Pancreas (tissue), 10 donors: ENCODE results near the gene CD226. TPM values are rescaled to one million over a fixed set of nuclear protein-coding genes. Genes with fewer than 3 reads are reported as not detected.
"Not testable (repeated sequence)": the region's sequence is repeated elsewhere in the genome, so short reads cannot be mapped to it uniquely, and the experiment has no call there.

Source experiments
- ATAC-seq, 4 donors: fragments of 200-7000 bp; cut with Tn5 transposase; one replicate each; pipeline versions ENCODE4 v1.8.0 to v1.9.1; 2020; ENCODE audit warnings: mild to moderate bottlenecking in 4 of 4, moderate library complexity in 4 of 4
- DNase-seq, 6 donors: peaks; one replicate each; pipeline ENCODE4 v3.0.0-alpha.2; 2020
- FAIRE-seq: peaks from 2 replicates; lab custom pipeline; 2012; peaks lifted over from hg19 to GRCh38; lab: Jason Lieb, UNC
- H3K27ac ChIP-seq, 4 donors: fragments of 200-600 bp; sonication (generic); 1 replicate in 3 of 4; 2 replicates in 1 of 4; pipeline versions ENCODE4 v1.5.0 to v1.8.0; 2020
- H3K27me3 ChIP-seq, 4 donors: fragments of 200-600 bp; one replicate each; pipeline ENCODE4 v1.8.0; 2021
- H3K36me3 ChIP-seq, 3 donors: fragments of 200-600 bp; sonication (generic) in 1 of 3; one replicate each; pipeline versions ENCODE4 v1.5.0 to v1.8.0; 2020 to 2021
- H3K4me1 ChIP-seq, 3 donors: fragments of 200-600 bp; one replicate each; pipeline ENCODE4 v1.8.0; 2021
- H3K4me3 ChIP-seq, 4 donors: fragments of 200-600 bp; sonication (generic) in 2 of 4; one replicate each; pipeline versions ENCODE4 v1.5.0 to v1.8.0; 2020 to 2021
- H3K9me3 ChIP-seq, 4 donors: fragments of 200-600 bp; one replicate each; pipeline ENCODE4 v1.8.0; 2021
- CTCF ChIP-seq, 4 donors: fragments of 200-600 bp; sonication (generic) in 3 of 4; IDR thresholded peaks; one replicate each; pipeline versions ENCODE4 v1.5.0 to v1.8.0; 2021; ENCODE audit warnings: antibody characterized with exemption in 4 of 4
- WGBS, 2 donors: extraction: QIAGEN DNeasy Blood & Tissue Kit; methylation state at CpG; one replicate each; pipeline ENCODE4 v1.1.7; 2013; 5-methylcytosine and 5-hydroxymethylcytosine counted together
- intact Hi-C, 3 donors: fragments of 100-400 bp; cut with DNase I; formaldehyde crosslinking; loops; one replicate each; pipeline versions ENCODE4 v1.11.1 to v1.14.2; 2022
- polyA plus RNA-seq, 2 donors: library from polyadenylated mRNA; stranded (reverse); fragments of 200-250 nt; gene quantifications; one replicate each; pipeline ENCODE4 v1.2.3, GENCODE V29; 2013
- total RNA-seq, 6 donors: library from RNA; stranded (reverse); fragmentation: NEBNext Ultra II Directional in 4 of 6; extraction: Animal tissue kit (Norgen Biotek cat#: 25700) in 4 of 6; gene quantifications; one replicate each; pipeline versions ENCODE4 v1.2.1 to v1.2.4, GENCODE V29; 2021 to 2023
- donor health status: healthy with polysubstance abuse.
- donor health status: DM: no; HTN: no; CAD: no; lungs with moderate emphysema.
- donor health status: DM: no; HTN: no; CAD: no.
- donor health status: control.
- donor health status: control.
- donor health status: Bipolar disorder and iron deficiency.
- donor health status: DM: yes; HTN: yes; CAD: no.
- donor health status: DM: no; HTN: no; CAD: no.
- donor health status: DM: no; HTN: no; CAD: no.
- donor health status: DM: yes; HTN: yes; CAD: no.

Gene CD226
- total and polyA plus RNA-seq, 8 donors = 0.07 to 1.1 (median 0.38) TPM

DNA sequence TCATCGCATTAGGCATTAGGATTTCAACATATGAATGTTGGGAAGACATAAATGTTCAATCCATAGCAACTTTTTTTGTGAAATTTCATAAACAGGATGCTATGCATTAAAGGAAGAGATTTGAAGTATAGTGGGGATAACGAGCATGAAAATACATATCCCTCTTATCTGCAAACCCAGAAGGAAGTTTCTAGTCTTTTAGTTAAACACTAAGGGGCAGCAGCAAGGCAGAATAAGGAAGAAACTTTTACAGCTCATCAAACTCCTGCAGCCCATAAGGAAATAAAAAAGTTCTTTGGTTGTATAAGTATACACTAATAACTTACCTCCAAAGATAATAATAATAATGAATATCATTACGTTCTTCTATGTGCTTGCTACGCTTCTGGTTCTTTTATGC lies 81.5 kb downstream of the CD226 start:
- no peak overlapping the region for H3K4me3 ChIP-seq
- DNase-seq (no peak), ATAC-seq (no peak), FAIRE-seq (no peak)
- 89 to 92% methylated on average over 4 of the region's 4 CpGs for WGBS, 2 donors
- H3K27me3 ChIP-seq = no peaks in the 10 kb centered on the region
- no peak for TF ChIP-seq CTCF (IDR thresholded peaks at IDR 0.05)
- H3K27ac ChIP-seq = no peak overlapping the region
- H3K4me1 ChIP-seq = no peaks in the 10 kb centered on the region
- intact Hi-C loops = no loop called here
- no peaks in the 10 kb centered on the region for H3K36me3 ChIP-seq
- no peaks in the 10 kb centered on the region for H3K9me3 ChIP-seq

DNA sequence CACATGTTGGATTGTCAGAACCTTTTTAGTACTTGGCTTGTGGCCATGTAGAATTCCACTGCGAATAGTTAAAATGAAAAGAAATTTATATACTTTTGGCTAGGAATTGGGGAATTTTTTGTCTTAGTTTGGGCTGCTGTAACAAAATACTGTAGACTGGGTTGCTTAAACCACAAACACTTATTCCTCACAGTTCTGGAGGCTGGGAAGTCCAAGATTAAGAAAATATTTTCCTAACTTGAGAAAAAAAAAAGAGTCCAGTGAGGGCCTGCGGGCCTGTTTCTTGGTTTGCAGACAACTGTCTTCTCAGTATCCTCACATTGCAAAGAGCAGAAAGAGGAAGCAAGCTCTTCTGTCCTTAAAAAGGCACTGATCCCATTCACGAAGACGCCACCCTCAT lies 81.9 kb downstream of the CD226 start:
- DNase-seq (no peak), ATAC-seq (no peak), FAIRE-seq (no peak)
- 44 to 54% methylated on average over 4 of the region's 4 CpGs for WGBS, 2 donors
- intact Hi-C loops = no loop called here
- no peak overlapping the region for H3K27ac ChIP-seq
- H3K9me3 ChIP-seq = no peaks in the 10 kb centered on the region
- H3K4me3 ChIP-seq = no peak overlapping the region
- H3K36me3 ChIP-seq = no peaks in the 10 kb centered on the region
- H3K27me3 ChIP-seq = no peaks in the 10 kb centered on the region
- no peaks in the 10 kb centered on the region for H3K4me1 ChIP-seq
- TF ChIP-seq CTCF (IDR thresholded peaks at IDR 0.05) = no peak

GRCh38 chr18:69864802-69865201 lies 82.9 kb downstream of the CD226 start:
- H3K4me1 ChIP-seq, ATAC-seq, H3K27ac ChIP-seq, intact Hi-C loops, H3K36me3 ChIP-seq, H3K9me3 ChIP-seq, H3K27me3 ChIP-seq, FAIRE-seq, H3K4me3 ChIP-seq, DNase-seq: not testable (repeated sequence)
- WGBS, 2 donors = 89 to 95% methylated on average over 6 of the region's 6 CpGs

- no peaks in the 10 kb centered on the region for H3K4me1 ChIP-seq
- H3K4me3 ChIP-seq = no peak overlapping the region
- no peak overlapping the region for H3K27ac ChIP-seq
- no peaks in the 10 kb centered on the region for H3K36me3 ChIP-seq
- H3K9me3 ChIP-seq = no peaks in the 10 kb centered on the region
- H3K27me3 ChIP-seq = no peaks in the 10 kb centered on the region
- FAIRE-seq (no peak), ATAC-seq (no peak), DNase-seq (no peak)
- 64% methylated on average over 5 of the region's 5 CpGs for WGBS, 2 donors
- no peak for TF ChIP-seq CTCF (IDR thresholded peaks at IDR 0.05)
- intact Hi-C loops = no loop called here
Measured at GRCh38 chr18:69858897-69859296, 88.8 kb downstream of the CD226 start.

DNA sequence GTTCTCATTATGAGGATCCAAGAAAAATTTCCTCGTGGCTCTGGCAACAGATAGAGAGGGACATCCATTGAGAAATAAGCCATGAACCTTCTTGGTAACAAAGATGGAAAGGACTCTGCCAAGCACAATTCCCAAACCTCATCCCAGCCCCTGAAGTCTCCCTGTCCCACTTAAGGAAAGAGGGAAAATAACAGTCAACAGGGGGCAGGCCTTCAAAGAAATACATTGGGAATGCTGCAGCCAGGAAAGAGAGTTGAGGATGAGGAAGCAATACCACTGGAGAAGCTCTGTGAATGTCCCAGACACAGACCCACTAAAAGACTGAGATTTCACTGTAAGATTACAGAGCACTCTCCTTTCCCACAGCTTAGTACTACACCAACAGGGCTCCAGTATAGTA lies 93.2 kb downstream of the CD226 start:
- no peaks in the 10 kb centered on the region for H3K4me1 ChIP-seq
- no peak overlapping the region for H3K27ac ChIP-seq
- ATAC-seq (no peak), DNase-seq (no peak), FAIRE-seq (no peak)
- no peak overlapping the region for H3K4me3 ChIP-seq
- no peaks in the 10 kb centered on the region for H3K27me3 ChIP-seq
- 90 to 91% methylated on average over 1 of the region's 1 CpG for WGBS, 2 donors
- no peak for TF ChIP-seq CTCF (IDR thresholded peaks at IDR 0.05)
- no peaks in the 10 kb centered on the region for H3K9me3 ChIP-seq
- intact Hi-C loops = no loop called here
- H3K36me3 ChIP-seq = no peaks in the 10 kb centered on the region

- H3K4me1 ChIP-seq = no peaks in the 10 kb centered on the region
- H3K9me3 ChIP-seq = no peaks in the 10 kb centered on the region
- intact Hi-C loops = no loop called here
- no peaks in the 10 kb centered on the region for H3K27me3 ChIP-seq
- ATAC-seq (no peak), DNase-seq (no peak), FAIRE-seq (no peak)
- no peaks in the 10 kb centered on the region for H3K36me3 ChIP-seq
- WGBS, 2 donors = 69 to 70% methylated on average over 4 of the region's 4 CpGs
- H3K4me3 ChIP-seq = no peak overlapping the region
- H3K27ac ChIP-seq = no peak overlapping the region
- no peak for TF ChIP-seq CTCF (IDR thresholded peaks at IDR 0.05)
Measured at GRCh38 chr18:69853051-69853450, 94.6 kb downstream of the CD226 start.
